Measurements from ENCODE around the gene IKZF2. TPM values are rescaled to one million over a fixed set of nuclear protein-coding genes. Genes with fewer than 3 reads are reported as not detected.

The IKZF2 gene
- total and polyA plus RNA-seq, 2 experiments from 2014 or later = 2.6 to 10.1 TPM

DNA sequence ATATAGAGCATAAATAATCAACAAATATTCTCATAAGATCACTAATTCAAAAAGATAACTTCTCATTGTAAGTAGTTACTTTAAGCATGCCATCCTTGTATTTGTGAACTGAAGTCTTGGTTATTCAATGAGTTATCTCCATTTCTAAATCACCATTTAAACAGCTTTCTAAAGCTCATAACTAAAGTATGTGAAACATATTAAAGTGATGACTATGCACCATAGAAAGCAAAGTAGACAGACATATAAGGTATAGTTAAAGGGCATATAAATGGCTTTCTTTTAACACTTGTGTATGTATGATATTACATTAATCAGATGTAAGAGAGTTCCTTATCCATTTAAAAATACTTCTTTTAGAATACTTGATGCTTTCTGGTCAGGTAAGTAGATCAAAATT is 83.5 kb downstream of the IKZF2 start (continued):
- TF ChIP-seq ZNF114 (CRISPR knock-in tag; IDR thresholded peaks at IDR 0.05) (no peak), CREB1 (CRISPR knock-in tag; IDR thresholded peaks at IDR 0.05; ENCODE audit: low read depth) (no peak), REST (IDR thresholded peaks at IDR 0.05; ENCODE audit: unreplicated experiment) (no peak), POLR2AphosphoS5 (IDR thresholded peaks at IDR 0.05; ENCODE audit: low read depth) (no peak), ZNF331 (CRISPR knock-in tag; IDR thresholded peaks at IDR 0.05; ENCODE audit: low read depth) (no peak)

- Histone ChIP-seq H3K4me1 (ENCODE audit: insufficient read depth) (peaks cover 24% of the 10 kb centered on the region), H3K36me3 (ENCODE audit: insufficient read depth) (no peaks in the 10 kb centered on the region), H3K4me2 (no peak overlapping the region), H3K9me2 (ENCODE audit: insufficient read depth) (no peaks in the 10 kb centered on the region), H3K4me3 (no peak overlapping the region), H3F3A (replicated peaks; ENCODE audit: low read depth) (no peaks in the 10 kb centered on the region), H3K79me2 (replicated peaks; ENCODE audit: insufficient read depth) (no peaks in the 10 kb centered on the region), H3K27ac (ENCODE audit: low read depth) (0 out of 2 replicates have a peak overlapping the region, but pooled peaks have one; percentile 8), H3K27me3 (ENCODE audit: insufficient read depth) (no peaks in the 10 kb centered on the region), H4K20me1 (replicated peaks; ENCODE audit: insufficient read depth) (no peaks in the 10 kb centered on the region), H2AFZ (no peak overlapping the region)
- Mint-ChIP-seq H3K4me3 (no peak overlapping the region), H3K27me3 (ENCODE audit: insufficient read depth, low read depth, poor library complexity) (no peaks in the 10 kb centered on the region), H3K36me3 (ENCODE audit: low read depth) (no peaks in the 10 kb centered on the region), H3K9me3 (no peaks in the 10 kb centered on the region), H3K27ac (no peak overlapping the region; the same call in 1 of the 2 replicates), H3K4me1 (peaks cover 28% of the 10 kb centered on the region)
- DNase-seq (ENCODE audit: low spot score) (no peak), ATAC-seq (no peak)
- no peak for TF ChIP-seq NANOG (IDR thresholded peaks at IDR 0.05; ENCODE audit: borderline replicate concordance)
- no peak for TF ChIP-seq EZH2phosphoT487 (IDR thresholded peaks at IDR 0.05; ENCODE audit: unreplicated experiment)
- no peak for TF ChIP-seq ZNF114 (CRISPR knock-in tag; IDR thresholded peaks at IDR 0.05)
- no peak for TF ChIP-seq STAT1 (IDR thresholded peaks at IDR 0.05; ENCODE audit: unreplicated experiment)
- no peak for TF ChIP-seq JUNB (IDR thresholded peaks at IDR 0.05; ENCODE audit: unreplicated experiment)
These were observed 85.0 kb downstream of the IKZF2 start for GRCh38 chr2:213066443-213066743.

- Mint-ChIP-seq H3K36me3 (ENCODE audit: low read depth) (no peaks in the 10 kb centered on the region), H3K4me1 (peaks cover 28% of the 10 kb centered on the region), H3K9me3 (no peaks in the 10 kb centered on the region), H3K4me3 (no peak overlapping the region), H3K27ac (peak overlapping the region; percentile 86), H3K27me3 (ENCODE audit: insufficient read depth, low read depth, poor library complexity) (no peaks in the 10 kb centered on the region)
- H3K27ac ChIP-seq (ENCODE audit: low read depth) = 0 out of 2 replicates have a peak overlapping the region, but pooled peaks have one; percentile 8
- H3K4me3 ChIP-seq = no peak overlapping the region
- no peaks in the 10 kb centered on the region for H3K36me3 ChIP-seq (ENCODE audit: insufficient read depth)
- DNase-seq (ENCODE audit: low spot score) (peak; percentile 60), ATAC-seq (peak; percentile 93)
- no peak overlapping the region for H3K4me2 ChIP-seq
- H3K4me1 ChIP-seq (ENCODE audit: insufficient read depth) = peaks cover 24% of the 10 kb centered on the region
- no peaks in the 10 kb centered on the region for H3K27me3 ChIP-seq (ENCODE audit: insufficient read depth)
- H3F3A ChIP-seq (replicated peaks; ENCODE audit: low read depth) = no peaks in the 10 kb centered on the region
- no peaks in the 10 kb centered on the region for H4K20me1 ChIP-seq (replicated peaks; ENCODE audit: insufficient read depth)
- H2AFZ ChIP-seq = peak overlapping the region; percentile 11; the same call in 1 of the 2 replicates
- no peaks in the 10 kb centered on the region for H3K9me2 ChIP-seq (ENCODE audit: insufficient read depth)
- no peaks in the 10 kb centered on the region for H3K79me2 ChIP-seq (replicated peaks; ENCODE audit: insufficient read depth)
- no peak for TF ChIP-seq EZH2 (IDR thresholded peaks at IDR 0.05; ENCODE audit: low read depth, unreplicated experiment)
- no peak for TF ChIP-seq CTCF (conservative IDR thresholded peaks at IDR 0.05; ENCODE audit: low read depth in 2 of 2)
- TF ChIP-seq ZNF331 (CRISPR knock-in tag; IDR thresholded peaks at IDR 0.05; ENCODE audit: low read depth) = no peak
- no peak for TF ChIP-seq REST (IDR thresholded peaks at IDR 0.05; ENCODE audit: unreplicated experiment)
- TF ChIP-seq EZH2phosphoT487 (IDR thresholded peaks at IDR 0.05; ENCODE audit: unreplicated experiment) = no peak
- TF ChIP-seq ETS1 (IDR thresholded peaks at IDR 0.05) = no peak
These were observed 85.6 kb downstream of the IKZF2 start for GRCh38 chr2:213065583-213066442.
